Thoracic aorta (tissue), 2 donors: ENCODE results near the gene NEK7. TPM values are rescaled to one million over a fixed set of nuclear protein-coding genes. Genes with fewer than 3 reads are reported as not detected.
"Not testable (repeated sequence)": the region's sequence is repeated elsewhere in the genome, so short reads cannot be mapped to it uniquely, and the experiment has no call there.

Experiments
- ATAC-seq: fragments of 150-250 bp; one replicate; pipeline ENCODE4 v1.8.0; 2017; ENCODE audit warnings: low read depth; ENCODE audit not compliant: insufficient number of reproducible peaks, low FRiP score
- DNase-seq: peaks from one replicate; pipeline ENCODE4 v3.0.0-alpha.2; 2020; ENCODE audit warnings: low spot score
- H3K27ac ChIP-seq, 2 donors: fragments of 200-600 bp; sonication (generic); 1 replicate in 1 of 2; 2 replicates in 1 of 2; pipeline ENCODE4 v1.5.1; 2016; ENCODE audit warnings: mild to moderate bottlenecking in 2 of 2, moderate library complexity in 2 of 2
- H3K27me3 ChIP-seq: fragments of 200-600 bp; sonication (generic); replicated peaks from 2 replicates; pipeline ENCODE4 v1.6.0; 2016; ENCODE audit warnings: mild to moderate bottlenecking; ENCODE audit not compliant: insufficient read depth
- H3K36me3 ChIP-seq: fragments of 200-600 bp; sonication (generic); one replicate; pipeline ENCODE4 v1.5.1; 2016
- H3K4me1 ChIP-seq, 2 donors: fragments of 200-600 bp; sonication (generic); 1 replicate in 1 of 2; 2 replicates in 1 of 2; pipeline versions ENCODE4 v1.5.1 to v1.6.0; 2016; ENCODE audit warnings: low read depth in 2 of 2, mild to moderate bottlenecking in 1 of 2; ENCODE audit not compliant: control insufficient read depth in 1 of 2
- H3K4me3 ChIP-seq: fragments of 200-600 bp; sonication (generic); 2 replicates; pipeline ENCODE4 v1.5.1; 2016; ENCODE audit warnings: mild to moderate bottlenecking
- H3K9me3 ChIP-seq: fragments of 200-600 bp; sonication (generic); 2 replicates; pipeline ENCODE4 v1.5.1; 2016
- CTCF ChIP-seq: fragments of 200-600 bp; sonication (generic); IDR thresholded peaks from one replicate; pipeline ENCODE4 v1.5.1; 2019; ENCODE audit warnings: antibody characterized with exemption
- total RNA-seq, 2 donors: library from RNA; depleted of rRNA; stranded (reverse); fragments of >200 nt; gene quantifications; one replicate each; pipeline versions ENCODE4 v1.1.0 to v1.2.3, GENCODE V29; 2016

The NEK7 gene
- total RNA-seq, 2 donors from 2014 or later = 118 to 155 TPM

- Histone ChIP-seq H3K27ac (no peak overlapping the region), H3K4me3 (no peak overlapping the region), H3K4me1 (peaks cover 4 to 12% of the 10 kb centered on the region in 2 donors), H3K9me3 (no peaks in the 10 kb centered on the region), H3K27me3 (no peaks in the 10 kb centered on the region), H3K36me3 (no peaks in the 10 kb centered on the region)
- DNase-seq (no peak), ATAC-seq (no peak)
- TF ChIP-seq CTCF = no peak
These were observed 28.3 kb upstream of the NEK7 start for GRCh38 chr1:198128533-198128932.

GRCh38 chr1:198130053-198130452 is 26.7 kb upstream of the NEK7 start:
- not testable (repeated sequence) for ATAC-seq, H3K4me3 ChIP-seq, H3K27ac ChIP-seq, H3K27me3 ChIP-seq, H3K9me3 ChIP-seq, H3K36me3 ChIP-seq, DNase-seq
- H3K4me1 ChIP-seq = peaks cover 4 to 12% of the 10 kb centered on the region in 2 donors

GRCh38 chr1:198132060-198132781 is 24.6 kb upstream of the NEK7 start:
- no peaks in the 10 kb centered on the region for H3K4me1 ChIP-seq
- DNase-seq (no peak), ATAC-seq (no peak)
- no peaks in the 10 kb centered on the region for H3K36me3 ChIP-seq
- no peaks in the 10 kb centered on the region for H3K27me3 ChIP-seq
- H3K27ac ChIP-seq = no peak overlapping the region
- no peak overlapping the region for H3K4me3 ChIP-seq
- no peaks in the 10 kb centered on the region for H3K9me3 ChIP-seq
- no peak for TF ChIP-seq CTCF

GRCh38 chr1:198134252-198134651 is 22.5 kb upstream of the NEK7 start:
- H3K4me1 ChIP-seq = no peaks in the 10 kb centered on the region
- TF ChIP-seq CTCF = no peak
- no peaks in the 10 kb centered on the region for H3K36me3 ChIP-seq
- no peak overlapping the region for H3K4me3 ChIP-seq
- no peak for ATAC-seq
- H3K27me3 ChIP-seq = no peaks in the 10 kb centered on the region
- H3K9me3 ChIP-seq = no peaks in the 10 kb centered on the region
- no peak for DNase-seq
- no peak overlapping the region for H3K27ac ChIP-seq

GRCh38 chr1:198135366-198135765 is 21.4 kb upstream of the NEK7 start:
- ATAC-seq (no peak), DNase-seq (no peak)
- Histone ChIP-seq H3K9me3 (no peaks in the 10 kb centered on the region), H3K27me3 (no peaks in the 10 kb centered on the region), H3K4me3 (no peak overlapping the region), H3K27ac (no peak overlapping the region), H3K4me1 (no peaks in the 10 kb centered on the region), H3K36me3 (no peaks in the 10 kb centered on the region)
- TF ChIP-seq CTCF = no peak
